GM19468 (cell line): ENCODE measurements around the gene GDPD3.

Source experiments
- ATAC-seq: cut with Tn5 transposase; IDR thresholded peaks from one replicate; pipeline ENCODE4 v1.9.1; 2021; ENCODE audit warnings: mild to moderate bottlenecking, moderate library complexity, moderate number of reproducible peaks; ENCODE audit not compliant: unreplicated experiment; ENCODE audit errors: extremely low read depth

The GDPD3 gene

DNA sequence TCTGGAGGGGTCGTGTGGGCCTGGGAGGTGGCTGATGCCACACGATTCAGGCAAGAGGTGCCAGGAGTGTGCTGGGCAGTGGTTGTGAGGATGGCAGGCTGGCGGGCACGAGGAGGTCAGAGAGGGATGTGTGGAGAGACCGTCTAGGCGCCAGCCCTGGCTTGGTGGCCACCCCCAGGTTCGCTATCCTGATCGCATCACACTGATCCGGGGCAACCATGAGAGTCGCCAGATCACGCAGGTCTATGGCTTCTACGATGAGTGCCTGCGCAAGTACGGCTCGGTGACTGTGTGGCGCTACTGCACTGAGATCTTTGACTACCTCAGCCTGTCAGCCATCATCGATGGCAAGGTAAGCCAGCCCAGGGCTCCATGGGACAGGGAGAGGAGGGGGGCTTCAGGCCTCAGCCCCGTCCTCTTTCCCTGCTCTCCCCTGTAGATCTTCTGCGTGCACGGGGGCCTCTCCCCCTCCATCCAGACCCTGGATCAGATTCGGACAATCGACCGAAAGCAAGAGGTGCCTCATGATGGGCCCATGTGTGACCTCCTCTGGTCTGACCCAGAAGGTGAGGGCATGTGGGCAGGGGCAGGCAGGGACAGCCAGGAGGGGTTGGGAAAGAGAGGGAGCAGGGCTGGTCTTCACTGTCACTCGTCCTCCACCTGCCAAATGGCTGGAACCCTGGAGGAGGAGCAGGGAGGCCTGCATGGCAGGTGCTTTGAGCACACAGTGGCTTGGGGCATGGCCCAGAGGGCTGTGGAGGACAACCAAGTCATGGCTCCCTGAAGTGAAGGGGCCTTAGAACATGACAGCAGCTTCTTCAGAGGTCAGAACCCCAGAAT, 29.9 kb downstream of the GDPD3 start:
- no peak for ATAC-seq

DNA sequence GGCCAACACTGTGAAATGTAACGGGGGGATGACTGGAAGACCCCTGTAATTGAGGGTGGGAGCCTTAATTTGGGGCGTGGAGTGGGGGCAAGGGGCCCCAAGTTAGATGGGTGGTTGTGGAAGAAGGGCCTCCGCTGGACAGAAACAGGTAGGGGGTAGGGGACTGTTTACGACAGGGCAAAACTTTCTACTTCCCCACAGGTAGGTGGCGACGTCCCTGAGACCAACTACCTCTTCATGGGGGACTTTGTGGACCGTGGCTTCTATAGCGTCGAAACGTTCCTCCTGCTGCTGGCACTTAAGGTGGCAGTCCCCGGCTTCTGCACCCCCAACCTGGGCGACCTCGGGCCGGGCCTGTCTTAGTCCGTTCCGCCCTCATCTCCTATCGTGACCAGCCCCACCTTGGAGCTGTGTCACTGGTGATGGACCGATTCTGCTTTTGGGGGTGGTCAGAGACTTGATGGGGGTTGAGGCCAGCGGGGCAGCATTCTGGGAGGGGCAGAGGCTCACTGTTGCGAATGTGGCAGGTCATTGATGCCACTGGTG, 30.7 kb downstream of the GDPD3 start:
- no peak for ATAC-seq

GRCh38 chr16:30079480-30079879, 33.9 kb downstream of the GDPD3 start:
- no peak for ATAC-seq

- ATAC-seq: no peak
Observed at GRCh38 chr16:30078744-30079143, 34.6 kb downstream of the GDPD3 start.

- ATAC-seq: no peak
Observed at GRCh38 chr16:30077656-30078055, 35.7 kb downstream of the GDPD3 start.

GRCh38 chr16:30076276-30076791, 37.0 kb downstream of the GDPD3 start:
- ATAC-seq: no peak

DNA sequence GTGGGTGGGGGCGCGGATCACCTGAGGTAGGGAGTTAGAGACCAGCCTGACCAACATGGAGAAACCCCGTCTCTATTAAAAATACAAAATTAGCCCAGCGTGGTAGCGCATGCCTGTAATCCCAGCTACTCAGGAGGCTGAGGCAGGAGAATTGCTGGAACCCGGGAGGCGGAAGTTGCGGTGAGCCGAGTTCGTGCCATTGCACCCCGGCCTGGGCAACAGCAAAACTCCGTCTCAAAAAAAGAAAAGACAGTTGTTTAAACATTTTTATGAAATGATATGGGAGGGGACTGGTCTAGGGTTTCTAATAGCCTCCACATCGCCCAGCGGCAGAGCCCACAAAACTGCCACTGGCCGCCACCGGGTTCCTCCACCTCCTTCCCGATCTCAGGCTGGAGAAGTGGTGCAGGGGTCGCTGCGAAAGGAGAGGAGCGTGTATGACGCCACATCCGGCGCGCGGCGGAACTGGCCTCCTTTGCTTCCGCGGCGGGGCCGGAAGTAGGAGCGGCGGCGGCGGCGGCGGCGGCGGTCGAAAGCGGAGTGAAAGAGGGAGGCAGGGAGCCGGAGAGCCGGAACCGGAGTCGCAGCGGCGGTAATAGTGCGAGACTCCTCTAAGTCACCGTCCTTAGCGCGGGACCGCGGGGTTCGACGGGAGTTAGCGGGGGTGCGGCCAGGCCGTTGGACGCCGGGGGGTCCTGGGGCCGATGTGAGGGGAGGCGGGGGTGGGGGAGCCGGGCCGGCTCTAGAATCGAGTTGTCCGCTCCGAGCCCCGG, 37.6 kb downstream of the GDPD3 start, which contains the start of gene PPP4C:
Gene PPP4C, plus strand, starts transcription at position 492 of the 773 bp plus-strand sequence. CDS start 384 bp downstream, outside the sequence.
- ATAC-seq: peak; percentile 34

DNA sequence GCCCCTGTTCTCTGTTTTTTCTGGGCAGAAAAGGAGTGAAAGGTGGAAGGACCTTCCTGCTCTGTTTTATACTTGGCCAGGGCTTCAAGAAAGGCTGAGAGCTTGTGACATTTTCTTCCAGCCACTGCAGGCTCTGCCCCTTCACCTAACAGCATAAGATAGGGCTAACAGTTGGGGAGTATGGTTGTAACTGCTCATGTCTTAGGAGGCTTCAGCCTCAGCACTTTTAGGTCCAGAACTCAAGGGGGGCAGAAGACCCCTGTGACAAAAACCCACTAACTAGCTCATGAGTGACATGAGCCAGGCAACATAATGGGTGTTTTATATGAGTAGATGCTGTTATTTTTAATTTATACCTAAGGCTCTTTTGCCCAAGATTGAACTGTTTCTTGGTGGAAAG, 42.8 kb downstream of the GDPD3 start:
- no peak for ATAC-seq

GRCh38 chr16:30069611-30070462, 43.5 kb downstream of the GDPD3 start:
- no peak for ATAC-seq

- ATAC-seq: no peak
Observed at GRCh38 chr16:30068750-30069610, 44.4 kb downstream of the GDPD3 start.

DNA sequence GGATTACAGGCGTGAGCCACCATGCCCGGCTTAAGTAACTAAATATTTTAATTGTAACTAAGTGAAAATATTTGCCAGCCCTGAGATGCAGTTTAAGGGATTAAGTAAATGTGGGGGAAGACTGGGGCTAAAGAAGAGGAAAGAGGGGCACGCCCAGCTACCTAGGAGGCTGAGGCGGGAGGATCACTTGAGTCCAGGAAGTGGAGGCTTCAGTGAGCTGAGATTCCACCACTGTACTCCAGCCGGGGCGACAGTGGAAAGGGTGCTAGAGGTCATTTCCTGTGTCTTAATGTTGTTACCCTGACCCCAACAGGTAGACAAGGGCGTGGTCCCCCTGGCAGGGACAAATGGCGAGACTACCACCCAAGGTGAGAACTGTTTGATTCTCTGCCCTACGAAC, 45.0 kb downstream of the GDPD3 start:
- no peak for ATAC-seq

GRCh38 chr16:30067584-30067916, 45.8 kb downstream of the GDPD3 start:
- ATAC-seq: no peak

DNA sequence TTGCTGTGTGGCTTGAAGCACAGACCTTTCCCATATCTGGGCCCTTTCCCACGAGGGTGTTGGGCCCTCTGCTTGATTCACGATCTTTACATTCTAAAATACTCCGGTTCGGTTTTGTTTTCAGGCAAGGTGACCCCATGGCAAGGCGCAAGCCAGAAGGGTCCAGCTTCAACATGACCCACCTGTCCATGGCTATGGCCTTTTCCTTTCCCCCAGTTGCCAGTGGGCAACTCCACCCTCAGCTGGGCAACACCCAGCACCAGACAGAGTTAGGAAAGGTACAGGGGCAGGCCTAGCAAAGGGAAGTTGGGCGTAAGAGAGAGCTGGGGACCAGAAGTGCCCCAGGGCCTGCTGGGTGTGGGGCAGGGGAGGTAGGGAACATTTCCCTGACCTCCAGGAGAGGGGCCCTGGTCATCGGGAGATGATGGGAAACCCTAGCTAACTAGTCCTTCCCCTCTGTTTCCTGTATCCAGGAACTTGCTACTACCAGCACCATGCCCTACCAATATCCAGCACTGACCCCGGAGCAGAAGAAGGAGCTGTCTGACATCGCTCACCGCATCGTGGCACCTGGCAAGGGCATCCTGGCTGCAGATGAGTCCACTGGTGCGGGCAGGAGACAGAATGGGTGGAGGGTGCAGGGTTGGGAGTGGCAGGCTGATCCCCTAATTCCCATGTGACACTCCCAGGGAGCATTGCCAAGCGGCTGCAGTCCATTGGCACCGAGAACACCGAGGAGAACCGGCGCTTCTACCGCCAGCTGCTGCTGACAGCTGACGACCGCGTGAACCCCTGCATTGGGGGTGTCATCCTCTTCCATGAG, 46.4 kb downstream of the GDPD3 start:
- ATAC-seq: no peak

DNA sequence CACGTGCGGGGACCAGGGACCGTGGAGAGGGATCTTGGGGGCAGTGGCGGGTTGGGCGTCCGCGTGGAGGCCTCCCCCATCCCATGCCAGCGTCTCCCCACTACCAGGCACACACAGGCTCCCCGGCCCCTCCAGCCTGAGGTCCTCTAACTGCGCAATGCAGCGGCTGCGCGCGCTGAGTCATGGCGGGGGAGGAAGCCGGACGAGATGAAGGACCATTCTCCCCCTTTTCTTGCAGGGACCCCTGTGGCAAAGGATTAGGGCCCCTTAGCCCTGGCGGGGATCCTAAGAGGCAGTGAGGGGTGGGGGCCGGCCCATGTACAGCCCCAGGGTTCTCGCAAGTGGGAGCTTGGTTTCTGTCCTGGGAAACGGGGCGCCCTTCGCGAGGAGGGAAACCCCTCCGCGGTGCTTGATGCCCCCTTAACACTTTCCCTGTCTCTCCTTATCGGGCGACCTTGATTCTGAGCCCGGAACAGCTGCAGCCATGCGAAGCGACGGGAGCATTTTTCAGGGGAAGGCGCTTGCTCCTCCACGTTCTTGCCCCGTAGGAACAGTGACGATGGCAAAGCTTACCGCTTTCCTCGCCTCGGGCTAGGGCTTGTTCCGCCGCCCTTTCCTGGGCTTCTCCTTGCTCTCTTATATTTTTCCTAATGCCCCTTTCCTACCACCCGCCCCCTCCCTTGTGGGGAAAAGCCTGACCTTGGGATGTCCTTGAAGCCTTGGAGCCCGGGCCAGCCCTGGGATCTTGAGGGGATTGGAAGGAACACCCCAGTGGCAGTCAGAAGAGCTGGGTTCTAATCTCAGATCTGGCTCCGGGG, 47.2 kb downstream of the GDPD3 start:
- ATAC-seq: no peak

GRCh38 chr16:30065102-30065942, 48.0 kb downstream of the GDPD3 start, which contains the start of gene ALDOA:
ALDOA (plus strand) TSS chr16:30065760; CDS start chr16:30066898, 1,138 bp downstream.
- ATAC-seq: peak; percentile 72

DNA sequence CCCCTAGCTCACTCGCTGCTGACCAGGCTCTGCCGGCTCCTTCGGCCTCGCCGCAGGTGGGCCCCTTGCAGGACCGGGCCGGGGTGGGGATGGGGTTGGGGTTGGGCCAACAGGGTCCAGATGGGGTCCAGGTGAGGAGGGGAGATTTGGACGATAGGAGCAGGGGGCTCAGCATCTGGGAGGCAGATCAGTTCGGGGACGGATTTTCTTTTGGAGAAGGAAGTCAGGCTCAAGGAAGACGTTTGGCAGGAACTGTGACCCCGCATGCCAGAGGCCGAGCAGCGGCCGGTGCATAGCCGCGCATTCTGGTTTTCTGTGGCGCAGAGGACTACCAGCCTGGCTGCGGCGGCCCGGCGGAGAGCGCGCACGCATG, 48.6 kb downstream of the GDPD3 start:
- no peak for ATAC-seq
